AML-193 (cell line): Measurements from ENCODE around the gene ABCB4.

Experiments
- DNase-seq, 2 experiments: peaks; one replicate each; lab custom pipeline; 2025; lab: John Stamatoyannopoulos, UW

Gene ABCB4

GRCh38 chr7:87420173-87420572 is 55.3 kb downstream of the ABCB4 start:
- DNase-seq = no peak

- peak; percentile 47 to 58 for DNase-seq
These were observed 58.5 kb downstream of the ABCB4 start for GRCh38 chr7:87416682-87417587.

GRCh38 chr7:87414794-87415188 is 60.7 kb downstream of the ABCB4 start:
- DNase-seq = no peak

GRCh38 chr7:87413951-87414793 is 61.3 kb downstream of the ABCB4 start:
- no peak for DNase-seq

GRCh38 chr7:87413029-87413428 is 62.5 kb downstream of the ABCB4 start:
- no peak for DNase-seq

GRCh38 chr7:87411186-87411585 is 64.3 kb downstream of the ABCB4 start:
- no peak for DNase-seq

GRCh38 chr7:87404674-87405073 is 70.8 kb downstream of the ABCB4 start:
- no peak for DNase-seq

GRCh38 chr7:87398446-87398845 is 77.0 kb downstream of the ABCB4 start:
- DNase-seq = no peak

GRCh38 chr7:87395442-87396020 is 79.9 kb downstream of the ABCB4 start:
- no peak for DNase-seq

GRCh38 chr7:87391020-87391701 is 84.3 kb downstream of the ABCB4 start:
- no peak for DNase-seq

- no peak for DNase-seq
These were observed 94.6 kb downstream of the ABCB4 start for GRCh38 chr7:87380905-87381304.

GRCh38 chr7:87375662-87376435 is 99.6 kb downstream of the ABCB4 start:
- no peak for DNase-seq

- DNase-seq = no peak
These were observed 104.8 kb downstream of the ABCB4 start for GRCh38 chr7:87370660-87371180.

GRCh38 chr7:87369216-87369615 is 106.3 kb downstream of the ABCB4 start:
- no peak for DNase-seq

- no peak for DNase-seq
These were observed 111.2 kb downstream of the ABCB4 start for GRCh38 chr7:87364246-87364645.

GRCh38 chr7:87363342-87363741 is 112.1 kb downstream of the ABCB4 start:
- no peak for DNase-seq

GRCh38 chr7:87361320-87361719 is 114.2 kb downstream of the ABCB4 start:
- DNase-seq = no peak

GRCh38 chr7:87359366-87359765 is 116.1 kb downstream of the ABCB4 start:
- no peak for DNase-seq

GRCh38 chr7:87356448-87356847 is 119.0 kb downstream of the ABCB4 start:
- DNase-seq = no peak

- DNase-seq = no peak
These were observed 120.7 kb downstream of the ABCB4 start for GRCh38 chr7:87354749-87355148.
